Upper lobe of left lung (tissue), 6 donors: ENCODE results near the gene FTO. TPM values are rescaled to one million over a fixed set of nuclear protein-coding genes. Genes with fewer than 3 reads are reported as not detected.

Experiments
- ATAC-seq, 2 donors: fragments of 200-7000 bp; cut with Tn5 transposase; one replicate each; pipeline ENCODE4 v1.9.1; 2022; ENCODE audit warnings: mild to moderate bottlenecking in 2 of 2, moderate library complexity in 2 of 2; ENCODE audit not compliant: low FRiP score in 2 of 2
- DNase-seq, 2 donors: peaks; one replicate each; pipeline ENCODE4 v3.0.0-alpha.2; 2019 to 2020
- H3K27ac ChIP-seq, 4 donors: fragments of 200-600 bp; sonication (generic); one replicate each; pipeline ENCODE4 v1.5.1; 2016 to 2019
- H3K27me3 ChIP-seq, 4 donors: fragments of 200-600 bp; sonication (generic); one replicate each; pipeline ENCODE4 v1.5.1; 2017 to 2019
- H3K36me3 ChIP-seq, 4 donors: fragments of 200-600 bp; sonication (generic); one replicate each; pipeline ENCODE4 v1.5.1; 2016 to 2019
- H3K4me1 ChIP-seq, 4 donors: fragments of 200-600 bp; sonication (generic); one replicate each; pipeline ENCODE4 v1.5.1; 2018 to 2019
- H3K4me3 ChIP-seq, 4 donors: fragments of 200-600 bp; sonication (generic); one replicate each; pipeline ENCODE4 v1.5.1; 2017 to 2019; ENCODE audit warnings: mild to moderate bottlenecking in 2 of 4, moderate library complexity in 1 of 4
- H3K9me3 ChIP-seq, 4 donors: fragments of 200-600 bp; sonication (generic); one replicate each; pipeline ENCODE4 v1.5.1; 2018 to 2019
- EP300 ChIP-seq, 4 donors: sonication (generic); formaldehyde crosslinking; IDR thresholded peaks; one replicate each; pipeline ENCODE4 v1.5.1; 2017; ENCODE audit warnings: antibody characterized with exemption in 4 of 4, control low read depth in 2 of 4
- POLR2A ChIP-seq, 4 donors: fragments of 450-650 bp; IDR thresholded peaks; one replicate each; pipeline ENCODE4 v1.5.1; 2016 to 2017; ENCODE audit warnings: antibody characterized with exemption in 4 of 4, mild to moderate bottlenecking in 2 of 4
- POLR2AphosphoS5 ChIP-seq, 2 donors: sonication (generic); formaldehyde crosslinking; IDR thresholded peaks; one replicate each; pipeline ENCODE4 v1.5.1; 2017; ENCODE audit warnings: antibody characterized with exemption in 2 of 2
- WGBS, 2 donors: methylation state at CpG; one replicate each; pipeline ENCODE4 v1.1.5; 2017 to 2018; 5-methylcytosine and 5-hydroxymethylcytosine counted together
- total RNA-seq, 6 donors: library from RNA; depleted of rRNA in 4 of 6; stranded (reverse); fragments of >200 nt in 4 of 6; gene quantifications; one replicate each; pipeline versions ENCODE4 v1.1.0 to v1.2.1, GENCODE V29; 2016 to 2021
- TF ChIP-seq, protein P1 (sequence below), 6 experiments: fragments of 450-650 bp in 4 of 6; fragments of 200-600 bp in 2 of 6; sonication (generic) in 2 of 6; IDR thresholded peaks; one replicate each; pipeline ENCODE4 v1.5.1; 2016 to 2019; ENCODE audit warnings: antibody characterized with exemption in 6 of 6
- donor health status: DM: no; HTN: no; CAD: no; lungs with moderate emphysema.
- donor health status: DM: no; HTN: yes; CAD: no; lungs with severe emphysema.

FTO gene
- total RNA-seq, 6 donors from 2014 or later, result 62.9 to 114 (median 75.4) TPM

- WGBS, 2 donors, result 93 to 94% methylated on average over 2 of the region's 2 CpGs
- no peaks in the 10 kb centered on the region for H3K4me1 ChIP-seq
- H3K36me3 ChIP-seq, result no peaks in the 10 kb centered on the region
- TF ChIP-seq POLR2A (IDR thresholded peaks at IDR 0.05) (no peak), EP300 (IDR thresholded peaks at IDR 0.05) (no peak), POLR2AphosphoS5 (IDR thresholded peaks at IDR 0.05) (no peak)
- TF ChIP-seq, protein P1, sequence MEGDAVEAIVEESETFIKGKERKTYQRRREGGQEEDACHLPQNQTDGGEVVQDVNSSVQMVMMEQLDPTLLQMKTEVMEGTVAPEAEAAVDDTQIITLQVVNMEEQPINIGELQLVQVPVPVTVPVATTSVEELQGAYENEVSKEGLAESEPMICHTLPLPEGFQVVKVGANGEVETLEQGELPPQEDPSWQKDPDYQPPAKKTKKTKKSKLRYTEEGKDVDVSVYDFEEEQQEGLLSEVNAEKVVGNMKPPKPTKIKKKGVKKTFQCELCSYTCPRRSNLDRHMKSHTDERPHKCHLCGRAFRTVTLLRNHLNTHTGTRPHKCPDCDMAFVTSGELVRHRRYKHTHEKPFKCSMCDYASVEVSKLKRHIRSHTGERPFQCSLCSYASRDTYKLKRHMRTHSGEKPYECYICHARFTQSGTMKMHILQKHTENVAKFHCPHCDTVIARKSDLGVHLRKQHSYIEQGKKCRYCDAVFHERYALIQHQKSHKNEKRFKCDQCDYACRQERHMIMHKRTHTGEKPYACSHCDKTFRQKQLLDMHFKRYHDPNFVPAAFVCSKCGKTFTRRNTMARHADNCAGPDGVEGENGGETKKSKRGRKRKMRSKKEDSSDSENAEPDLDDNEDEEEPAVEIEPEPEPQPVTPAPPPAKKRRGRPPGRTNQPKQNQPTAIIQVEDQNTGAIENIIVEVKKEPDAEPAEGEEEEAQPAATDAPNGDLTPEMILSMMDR (IDR thresholded peaks at IDR 0.05), result no peak
- H3K27ac ChIP-seq, result no peak overlapping the region
- no peak overlapping the region for H3K4me3 ChIP-seq
- DNase-seq, result no peak
- no peaks in the 10 kb centered on the region for H3K27me3 ChIP-seq
- no peaks in the 10 kb centered on the region for H3K9me3 ChIP-seq
- no peak for ATAC-seq
Observed at GRCh38 chr16:54068212-54068611, 364.3 kb downstream of the FTO start.

DNA sequence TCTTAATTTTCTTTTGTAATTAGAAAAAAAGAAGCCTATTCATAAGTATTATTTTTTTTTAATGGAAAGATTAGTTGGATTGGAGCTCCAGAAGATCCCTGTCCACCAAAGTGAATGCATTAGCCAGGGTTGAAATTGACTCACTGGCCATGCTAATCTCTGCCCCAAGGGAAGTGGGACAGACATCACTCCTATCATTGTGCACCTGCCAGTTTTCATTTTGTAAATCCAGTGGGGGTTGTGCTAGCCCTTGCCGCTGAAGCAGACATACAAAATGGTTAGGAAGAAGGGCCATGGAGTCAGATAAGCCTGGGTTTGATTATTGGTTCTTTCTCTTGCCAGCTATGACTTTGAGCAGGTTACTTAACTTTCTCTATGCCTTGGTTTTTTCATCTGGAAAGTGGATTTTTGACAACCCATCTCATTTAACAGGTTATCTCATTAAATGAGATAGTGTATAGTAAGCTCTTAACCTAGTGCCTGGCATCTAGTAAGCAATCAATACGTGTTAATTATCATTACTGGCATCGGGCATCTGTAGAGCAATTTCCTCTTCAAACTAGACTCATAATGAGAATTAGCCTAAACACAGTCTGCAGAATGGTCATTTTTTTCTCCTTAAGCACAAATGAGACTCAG is 365.8 kb downstream of the FTO start:
- Histone ChIP-seq H3K9me3 (no peaks in the 10 kb centered on the region), H3K36me3 (no peaks in the 10 kb centered on the region), H3K4me1 (no peaks in the 10 kb centered on the region), H3K27ac (no peak overlapping the region), H3K27me3 (no peaks in the 10 kb centered on the region), H3K4me3 (no peak overlapping the region)
- DNase-seq, result no peak
- ATAC-seq, result no peak
- TF ChIP-seq EP300 (IDR thresholded peaks at IDR 0.05) (no peak), POLR2AphosphoS5 (IDR thresholded peaks at IDR 0.05) (no peak), POLR2A (IDR thresholded peaks at IDR 0.05) (no peak)
- TF ChIP-seq, protein P1 (IDR thresholded peaks at IDR 0.05), result no peak
- 96 to 97% methylated on average over 3 of the region's 3 CpGs for WGBS, 2 donors

DNA sequence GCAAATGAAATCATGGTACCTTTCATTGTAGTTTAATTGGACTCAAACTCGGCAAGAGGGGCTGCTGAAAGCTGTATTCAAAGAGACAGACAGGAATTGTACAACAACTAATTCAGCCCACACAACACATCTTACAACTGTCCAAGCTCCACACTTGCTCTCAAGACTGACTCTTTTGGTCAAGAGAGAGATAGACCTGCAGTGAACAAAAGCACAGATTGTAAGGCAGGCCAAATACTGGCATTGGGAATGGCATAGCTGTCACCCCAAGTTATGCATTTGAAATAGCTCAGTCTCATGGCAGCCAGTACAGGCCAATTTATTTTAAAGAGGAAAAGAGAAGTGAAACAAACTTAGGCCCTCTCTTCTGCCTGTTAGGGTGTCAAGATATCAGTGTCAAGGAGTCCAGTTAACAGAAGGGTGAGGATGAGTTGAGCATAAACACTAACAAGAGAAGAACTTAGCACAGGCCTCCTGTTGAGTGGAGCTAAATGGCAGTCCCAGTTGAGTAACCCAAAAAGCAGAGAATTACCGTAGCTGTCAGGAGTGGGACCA is 366.9 kb downstream of the FTO start:
- Histone ChIP-seq H3K9me3 (no peaks in the 10 kb centered on the region), H3K4me3 (no peak overlapping the region), H3K27ac (no peak overlapping the region), H3K4me1 (no peaks in the 10 kb centered on the region), H3K36me3 (no peaks in the 10 kb centered on the region), H3K27me3 (no peaks in the 10 kb centered on the region)
- TF ChIP-seq POLR2AphosphoS5 (IDR thresholded peaks at IDR 0.05) (no peak), POLR2A (IDR thresholded peaks at IDR 0.05) (no peak), EP300 (IDR thresholded peaks at IDR 0.05) (no peak)
- TF ChIP-seq, protein P1 (IDR thresholded peaks at IDR 0.05), result no peak
- no peak for ATAC-seq
- 93 to 97% methylated on average over 2 of the region's 2 CpGs for WGBS, 2 donors
- no peak for DNase-seq

DNA sequence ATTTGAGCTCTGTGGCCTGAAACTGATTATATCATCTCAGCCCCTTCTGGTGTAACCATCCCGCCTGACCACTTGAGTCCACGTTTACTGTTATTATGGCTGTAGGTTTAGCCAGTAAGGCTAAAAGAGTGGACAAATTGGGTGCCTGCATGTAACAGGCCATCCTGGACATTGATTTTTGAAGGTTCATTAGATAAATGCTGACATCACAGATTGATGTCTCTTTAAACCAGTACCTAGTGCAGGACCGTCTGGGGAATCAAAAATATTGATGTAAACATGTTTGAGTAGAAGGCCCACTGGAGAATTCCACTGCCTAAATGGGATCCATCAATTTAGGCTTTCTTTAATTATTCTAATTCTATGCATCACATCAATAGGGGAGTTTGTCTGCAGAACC is 367.6 kb downstream of the FTO start:
- Histone ChIP-seq H3K27ac (no peak overlapping the region), H3K36me3 (no peaks in the 10 kb centered on the region), H3K27me3 (no peaks in the 10 kb centered on the region), H3K4me1 (no peaks in the 10 kb centered on the region), H3K9me3 (no peaks in the 10 kb centered on the region), H3K4me3 (no peak overlapping the region)
- ATAC-seq (no peak), DNase-seq (no peak)
- TF ChIP-seq EP300 (IDR thresholded peaks at IDR 0.05) (no peak), POLR2AphosphoS5 (IDR thresholded peaks at IDR 0.05) (no peak)
- TF ChIP-seq, protein P1 (IDR thresholded peaks at IDR 0.05), result no peak
- 89 to 97% methylated on average over 3 of the region's 3 CpGs for WGBS, 2 donors

DNA sequence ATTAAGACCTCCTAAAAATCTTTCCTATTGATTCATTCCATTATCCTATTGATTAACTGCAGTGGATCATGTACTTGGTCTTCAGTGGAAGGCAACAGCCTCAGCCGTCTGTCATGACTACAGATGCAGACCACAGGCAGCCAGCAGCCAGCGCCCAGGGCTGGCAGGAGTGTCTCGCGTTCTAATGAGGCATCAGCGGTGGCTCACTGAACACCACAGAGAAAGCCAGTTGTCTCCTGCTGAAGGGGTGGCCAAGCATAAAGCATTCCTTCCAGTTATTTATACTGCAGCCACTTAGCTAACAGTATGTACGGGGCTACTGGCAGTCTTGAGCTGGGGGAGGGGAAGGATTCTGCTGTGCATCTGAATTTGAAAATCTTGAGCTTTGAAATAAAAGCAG is 368.3 kb downstream of the FTO start:
- H3K36me3 ChIP-seq, result no peaks in the 10 kb centered on the region
- H3K27ac ChIP-seq, result no peak overlapping the region
- TF ChIP-seq POLR2AphosphoS5 (IDR thresholded peaks at IDR 0.05), result no peak
- ATAC-seq (no peak), DNase-seq (peak in 1 of 2 donors; percentile 41)
- WGBS, 2 donors, result 91 to 93% methylated on average over 6 of the region's 6 CpGs
- H3K27me3 ChIP-seq, result no peaks in the 10 kb centered on the region
- no peak overlapping the region for H3K4me3 ChIP-seq
- no peaks in the 10 kb centered on the region for H3K4me1 ChIP-seq
- H3K9me3 ChIP-seq, result no peaks in the 10 kb centered on the region
